Mesenchymal stem cell (in vitro differentiated cells and primary cell): Measurements from ENCODE around the gene GFRA1.

Source experiments
- DNase-seq: peaks from one replicate; pipeline ENCODE4 v3.0.0-alpha.2; 2013
- H2AFZ ChIP-seq: one replicate; pipeline ENCODE4 v1.6.1; 2013; ENCODE audit warnings: low read depth, mild to moderate bottlenecking, control low read depth, inconsistent platforms, low read length, moderate library complexity
- H2AK5ac ChIP-seq: 2 replicates; pipeline ENCODE4 v1.6.1; 2013; ENCODE audit warnings: low read length, moderate library complexity, mild to moderate bottlenecking, inconsistent platforms; ENCODE audit not compliant: severe bottlenecking
- H2BK120ac ChIP-seq: one replicate; pipeline ENCODE4 v1.6.1; 2013; ENCODE audit warnings: low read depth, mild to moderate bottlenecking, inconsistent platforms, low read length, moderate library complexity
- H2BK12ac ChIP-seq, 2 experiments: one replicate each; pipeline ENCODE4 v1.6.1; 2013; ENCODE audit warnings: inconsistent platforms in 2 of 2, low read length in 2 of 2, mild to moderate bottlenecking in 2 of 2, moderate library complexity in 2 of 2, control low read depth in 1 of 2
- H2BK15ac ChIP-seq: one replicate; pipeline ENCODE4 v1.6.1; 2013; ENCODE audit warnings: mild to moderate bottlenecking, low read depth, inconsistent platforms; ENCODE audit not compliant: poor library complexity, severe bottlenecking
- H2BK5ac ChIP-seq: 2 replicates; pipeline ENCODE4 v1.6.1; 2013; ENCODE audit warnings: low read depth, mild to moderate bottlenecking, low read length, control low read depth, inconsistent platforms; ENCODE audit not compliant: poor library complexity, severe bottlenecking
- H3K14ac ChIP-seq, 2 experiments: one replicate each; pipeline ENCODE4 v1.6.1; 2013; ENCODE audit warnings: inconsistent platforms in 2 of 2, low read length in 2 of 2, control low read depth in 1 of 2, mild to moderate bottlenecking in 1 of 2, moderate library complexity in 1 of 2
- H3K18ac ChIP-seq, 2 experiments: one replicate each; pipeline ENCODE4 v1.6.1; 2013; ENCODE audit warnings: inconsistent platforms in 2 of 2, low read length in 2 of 2, control low read depth in 1 of 2, low read depth in 1 of 2, mild to moderate bottlenecking in 1 of 2
- H3K23ac ChIP-seq, 2 experiments: one replicate each; pipeline ENCODE4 v1.6.1; 2013; ENCODE audit warnings: inconsistent platforms in 2 of 2, low read length in 2 of 2, mild to moderate bottlenecking in 2 of 2, moderate library complexity in 2 of 2, control low read depth in 1 of 2
- H3K27ac ChIP-seq: 2 replicates; pipeline ENCODE4 v1.5.1; 2013; ENCODE audit warnings: mild to moderate bottlenecking, moderate library complexity, low read length, control low read depth, inconsistent platforms; ENCODE audit not compliant: poor library complexity, severe bottlenecking
- H3K27me3 ChIP-seq, 2 experiments: 2 replicates each; pipeline versions ENCODE4 v1.6.1 to v1.7.0; 2013; ENCODE audit warnings: low read length in 2 of 2, mild to moderate bottlenecking in 2 of 2, moderate library complexity in 2 of 2, control low read depth in 1 of 2, inconsistent platforms in 1 of 2; ENCODE audit not compliant: control insufficient read depth in 1 of 2, insufficient read depth in 1 of 2
- H3K36me3 ChIP-seq, 2 experiments: 2 replicates each; pipeline versions ENCODE4 v1.6.1 to v1.7.0; 2013; ENCODE audit warnings: low read length in 2 of 2, control low read depth in 1 of 2, inconsistent platforms in 1 of 2, low read depth in 1 of 2, mild to moderate bottlenecking in 1 of 2; ENCODE audit not compliant: insufficient read depth in 2 of 2, control insufficient read depth in 1 of 2
- H3K4ac ChIP-seq, 2 experiments: one replicate each; pipeline ENCODE4 v1.6.1; 2013; ENCODE audit warnings: inconsistent platforms in 2 of 2, low read length in 2 of 2, mild to moderate bottlenecking in 2 of 2, moderate library complexity in 2 of 2, control low read depth in 1 of 2, low read depth in 1 of 2
- H3K4me1 ChIP-seq: 2 replicates; pipeline ENCODE4 v1.6.1; 2013; ENCODE audit warnings: low read depth, low read length, control low read depth; ENCODE audit not compliant: control insufficient read depth, insufficient read depth
- H3K4me2 ChIP-seq: 2 replicates; pipeline ENCODE4 v1.6.1; 2013; ENCODE audit warnings: low read length, mild to moderate bottlenecking, inconsistent platforms; ENCODE audit not compliant: poor library complexity, severe bottlenecking
- H3K4me3 ChIP-seq, 2 experiments: 2 replicates each; pipeline versions ENCODE4 v1.5.1 to v1.7.0; 2013; ENCODE audit warnings: low read length in 2 of 2, mild to moderate bottlenecking in 2 of 2, control low read depth in 1 of 2, low read depth in 1 of 2; ENCODE audit not compliant: insufficient read depth in 1 of 2
- H3K79me1 ChIP-seq: replicated peaks from 2 replicates; pipeline ENCODE4 v1.6.1; 2013; ENCODE audit warnings: mild to moderate bottlenecking, control low read depth, low read length, inconsistent platforms; ENCODE audit not compliant: poor library complexity, severe bottlenecking
- H3K9ac ChIP-seq: 2 replicates; pipeline ENCODE4 v1.7.0; 2013; ENCODE audit warnings: mild to moderate bottlenecking, low read length, moderate library complexity
- H3K9me3 ChIP-seq: 2 replicates; pipeline ENCODE4 v1.7.0; 2013; ENCODE audit warnings: mild to moderate bottlenecking, low read length; ENCODE audit not compliant: control insufficient read depth
- H4K8ac ChIP-seq: one replicate; pipeline ENCODE4 v1.6.1; 2013; ENCODE audit warnings: inconsistent platforms, mild to moderate bottlenecking, low read length, moderate library complexity
- H4K91ac ChIP-seq: one replicate; pipeline ENCODE4 v1.6.1; 2013; ENCODE audit warnings: mild to moderate bottlenecking, low read length, inconsistent platforms
- WGBS: methylation state at CpG from one replicate; pipeline ENCODE4 v1.1.7; 2013; ENCODE audit warnings: mixed read lengths; 5-methylcytosine and 5-hydroxymethylcytosine counted together

Gene GFRA1

GRCh38 chr10:116156819-116157218 lies 116.2 kb downstream of the GFRA1 start:
- Histone ChIP-seq H2BK5ac (no peak overlapping the region), H2BK120ac (no peak overlapping the region), H3K79me1 (peaks cover 39% of the 10 kb centered on the region), H2AFZ (no peak overlapping the region), H3K27me3 (no peaks in the 10 kb centered on the region), H3K9ac (no peak overlapping the region), H3K4ac (no peak overlapping the region), H2AK5ac (no peak overlapping the region), H2BK12ac (no peak overlapping the region), H3K4me1 (peaks cover 4% of the 10 kb centered on the region), H4K8ac (no peak overlapping the region), H3K4me3 (no peak overlapping the region), H2BK15ac (no peak overlapping the region), H3K9me3 (no peaks in the 10 kb centered on the region), H3K36me3 (peaks cover 0 to 3% of the 10 kb centered on the region in 2 experiments), H3K27ac (no peak overlapping the region), H3K4me2 (no peak overlapping the region), H3K18ac (no peak overlapping the region), H4K91ac (no peak overlapping the region), H3K23ac (no peak overlapping the region), H3K14ac (no peak overlapping the region)
- 91% methylated on average over 5 of the region's 5 CpGs for WGBS
- no peak for DNase-seq

GRCh38 chr10:116155191-116155590 lies 117.8 kb downstream of the GFRA1 start:
- no peak overlapping the region for H3K4ac ChIP-seq
- no peaks in the 10 kb centered on the region for H3K9me3 ChIP-seq
- 97% methylated on average over 1 of the region's 1 CpG for WGBS
- H4K91ac ChIP-seq: no peak overlapping the region
- no peak overlapping the region for H2AK5ac ChIP-seq
- H3K18ac ChIP-seq: no peak overlapping the region
- no peak overlapping the region for H2BK12ac ChIP-seq
- H3K4me1 ChIP-seq: peaks cover 4% of the 10 kb centered on the region
- no peak overlapping the region for H2BK120ac ChIP-seq
- H3K14ac ChIP-seq: no peak overlapping the region
- peaks cover 0 to 3% of the 10 kb centered on the region in 2 experiments for H3K36me3 ChIP-seq
- H2BK5ac ChIP-seq: no peak overlapping the region
- no peak for DNase-seq
- H3K23ac ChIP-seq: no peak overlapping the region
- peaks cover 39% of the 10 kb centered on the region for H3K79me1 ChIP-seq
- no peak overlapping the region for H3K4me2 ChIP-seq
- H4K8ac ChIP-seq: no peak overlapping the region
- H3K27ac ChIP-seq: no peak overlapping the region
- no peak overlapping the region for H3K4me3 ChIP-seq
- no peak overlapping the region for H2BK15ac ChIP-seq
- no peak overlapping the region for H3K9ac ChIP-seq
- H2AFZ ChIP-seq: no peak overlapping the region
- H3K27me3 ChIP-seq: no peaks in the 10 kb centered on the region

- no peaks in the 10 kb centered on the region for H3K27me3 ChIP-seq
- H2BK5ac ChIP-seq: no peak overlapping the region
- no peak overlapping the region for H2AFZ ChIP-seq
- no peaks in the 10 kb centered on the region for H3K9me3 ChIP-seq
- H2BK120ac ChIP-seq: no peak overlapping the region
- 95% methylated on average over 1 of the region's 1 CpG for WGBS
- no peak for DNase-seq
- H3K27ac ChIP-seq: no peak overlapping the region
- no peak overlapping the region for H3K4ac ChIP-seq
- no peak overlapping the region for H3K14ac ChIP-seq
- H3K9ac ChIP-seq: no peak overlapping the region
- no peak overlapping the region for H4K8ac ChIP-seq
- no peak overlapping the region for H2BK12ac ChIP-seq
- H3K36me3 ChIP-seq: peaks cover 0 to 3% of the 10 kb centered on the region in 2 experiments
- no peak overlapping the region for H2AK5ac ChIP-seq
- no peak overlapping the region for H2BK15ac ChIP-seq
- no peak overlapping the region for H4K91ac ChIP-seq
- peaks cover 4% of the 10 kb centered on the region for H3K4me1 ChIP-seq
- no peak overlapping the region for H3K18ac ChIP-seq
- peaks cover 43% of the 10 kb centered on the region for H3K79me1 ChIP-seq
- H3K23ac ChIP-seq: no peak overlapping the region
- no peak overlapping the region for H3K4me3 ChIP-seq
- H3K4me2 ChIP-seq: no peak overlapping the region
Observed at GRCh38 chr10:116154651-116155050, 118.4 kb downstream of the GFRA1 start.

GRCh38 chr10:116151076-116151475 lies 121.9 kb downstream of the GFRA1 start:
- Histone ChIP-seq H3K23ac (no peak overlapping the region), H3K27me3 (no peaks in the 10 kb centered on the region), H3K4me1 (peaks cover 2% of the 10 kb centered on the region), H4K8ac (no peak overlapping the region), H3K4me2 (no peak overlapping the region), H3K4me3 (no peak overlapping the region), H3K9ac (no peak overlapping the region), H2BK120ac (no peak overlapping the region), H2BK15ac (no peak overlapping the region), H3K36me3 (no peaks in the 10 kb centered on the region), H2BK12ac (no peak overlapping the region), H2AK5ac (no peak overlapping the region), H2BK5ac (no peak overlapping the region), H3K14ac (no peak overlapping the region), H3K4ac (no peak overlapping the region), H3K27ac (no peak overlapping the region), H3K18ac (no peak overlapping the region), H2AFZ (no peak overlapping the region), H3K9me3 (no peaks in the 10 kb centered on the region), H4K91ac (no peak overlapping the region), H3K79me1 (peaks cover 35% of the 10 kb centered on the region)
- DNase-seq: no peak
